Fibroblast of pulmonary artery (primary cell): Measurements from ENCODE around the gene RTKN.

ENCODE experiments used
- DNase-seq: peaks from one replicate; pipeline ENCODE4 v3.0.0-alpha.2; 2010; ENCODE audit warnings: low read depth
- H3K4me3 ChIP-seq: replicated peaks from 2 replicates; pipeline ENCODE4 v1.5.1; 2011; ENCODE audit warnings: low read depth, mild to moderate bottlenecking, control low read depth, low read length, moderate library complexity
- CTCF ChIP-seq: IDR thresholded peaks from 2 replicates; pipeline ENCODE4 v1.5.1; 2011; ENCODE audit warnings: mild to moderate bottlenecking, control low read depth, low read length, inconsistent platforms; ENCODE audit errors: missing control alignments

Gene RTKN

GRCh38 chr2:74413001-74413698, 28.6 kb downstream of the RTKN start:
- no peak for TF ChIP-seq CTCF
- no peak for DNase-seq
- H3K4me3 ChIP-seq = no peak overlapping the region

GRCh38 chr2:74407682-74408081, 34.1 kb downstream of the RTKN start:
- TF ChIP-seq CTCF = no peak
- no peak for DNase-seq
- H3K4me3 ChIP-seq = no peak overlapping the region

DNA sequence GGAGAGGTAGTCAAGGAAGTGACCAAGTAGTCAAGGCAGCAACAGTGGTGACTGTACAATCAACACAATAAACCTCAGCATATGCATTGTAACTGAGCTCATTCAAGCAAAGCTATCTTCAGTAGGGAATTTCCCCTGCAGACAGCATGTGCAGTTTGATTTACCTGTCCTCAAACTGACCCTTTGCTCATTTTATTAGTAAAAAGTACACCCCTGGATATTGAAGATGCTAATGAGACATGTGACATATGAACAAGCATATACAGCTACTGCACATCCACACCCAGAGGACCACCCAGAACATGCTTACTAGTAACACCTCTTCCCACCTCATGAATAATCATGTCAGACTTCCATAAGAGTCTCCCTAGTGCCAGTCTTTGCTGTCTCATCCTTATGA, 35.7 kb downstream of the RTKN start:
- no peak for DNase-seq

DNA sequence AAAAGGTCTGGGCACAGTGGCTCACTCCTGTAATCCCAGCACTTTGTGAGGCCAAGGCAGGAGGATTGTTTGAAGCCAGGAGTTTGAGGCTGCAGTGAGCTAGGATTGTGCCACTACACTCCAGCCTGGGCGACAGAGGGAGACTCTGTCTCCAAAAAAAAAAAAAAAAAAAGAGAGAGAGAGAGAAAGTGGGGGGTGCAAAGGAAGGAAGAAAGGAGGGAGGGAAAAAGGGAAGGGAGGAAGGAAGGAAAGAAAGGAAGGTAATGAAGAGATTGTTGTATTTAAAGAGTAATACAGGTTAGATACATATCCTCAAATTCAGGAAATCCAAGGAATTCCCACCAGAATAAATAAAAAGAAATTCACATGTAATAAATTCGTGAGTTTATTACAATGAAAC, 39.8 kb downstream of the RTKN start:
- H3K4me3 ChIP-seq = no peak overlapping the region
- TF ChIP-seq CTCF = no peak
- DNase-seq = no peak

More for the DNA sequence above, 35.7 kb downstream of the RTKN start:
- TF ChIP-seq CTCF = no peak
- no peak overlapping the region for H3K4me3 ChIP-seq

DNA sequence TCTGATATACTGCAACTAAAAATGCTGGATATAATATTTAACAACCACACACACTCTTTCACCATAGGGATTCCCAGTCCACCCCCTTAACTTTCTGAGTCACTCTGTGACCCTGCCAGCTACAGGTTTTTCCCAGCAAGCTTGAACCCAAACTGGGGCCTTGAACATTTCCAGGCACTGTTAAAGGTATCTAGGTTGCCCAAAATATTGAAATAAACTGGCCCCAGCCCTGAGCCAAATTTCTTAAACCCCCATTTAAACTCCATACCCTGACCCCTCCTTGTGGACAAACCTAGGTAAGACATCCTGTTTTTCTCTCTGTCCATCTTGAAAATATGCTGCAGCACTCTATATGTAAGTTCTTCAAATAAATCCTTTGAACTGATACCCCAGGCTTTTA, 42.0 kb downstream of the RTKN start:
- TF ChIP-seq CTCF = peak; percentile 62
- DNase-seq = peak; percentile 60
- H3K4me3 ChIP-seq = no peak overlapping the region

GRCh38 chr2:74396149-74396548, 45.6 kb downstream of the RTKN start:
- DNase-seq = no peak
- H3K4me3 ChIP-seq = no peak overlapping the region
- no peak for TF ChIP-seq CTCF

- DNase-seq = no peak
- no peak for TF ChIP-seq CTCF
- no peak overlapping the region for H3K4me3 ChIP-seq
These were observed 48.2 kb downstream of the RTKN start for GRCh38 chr2:74393525-74393924.
